ENCODE results near the gene CRYBG1.

Gene CRYBG1

DNA sequence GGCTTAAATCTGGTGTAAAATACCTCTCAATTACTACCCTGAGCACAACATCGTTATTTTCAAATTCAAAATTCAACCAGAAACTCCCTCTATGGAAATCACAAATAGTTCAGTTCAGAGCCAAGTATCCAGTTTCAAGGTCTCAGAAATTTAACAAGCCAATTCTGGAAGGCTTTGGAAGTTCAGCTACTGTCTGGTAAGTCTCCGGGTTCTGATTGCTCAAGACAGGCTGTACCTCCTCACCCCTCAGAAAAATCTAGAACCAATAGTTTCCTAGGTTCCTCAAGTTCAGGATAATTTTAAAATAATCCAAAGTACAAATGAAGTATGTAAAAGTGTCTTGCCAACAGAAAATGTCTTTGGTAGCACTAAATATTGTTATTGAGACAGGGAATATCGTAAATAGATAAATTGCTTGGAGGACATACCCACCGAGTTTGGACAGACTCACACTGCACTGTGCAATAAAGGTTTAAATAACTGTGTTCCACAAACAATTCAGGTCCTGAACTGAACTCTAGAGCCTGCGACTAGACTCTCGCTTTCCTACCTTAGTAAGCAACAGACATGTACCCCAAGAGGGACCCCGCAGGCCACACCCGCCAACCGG, 35.7 kb upstream of the CRYBG1 start:
- TF ChIP-seq EZH2phosphoT487 (IDR thresholded peaks at IDR 0.05; ENCODE audit: borderline replicate concordance) = no peak
- TF ChIP-seq, protein P1, sequence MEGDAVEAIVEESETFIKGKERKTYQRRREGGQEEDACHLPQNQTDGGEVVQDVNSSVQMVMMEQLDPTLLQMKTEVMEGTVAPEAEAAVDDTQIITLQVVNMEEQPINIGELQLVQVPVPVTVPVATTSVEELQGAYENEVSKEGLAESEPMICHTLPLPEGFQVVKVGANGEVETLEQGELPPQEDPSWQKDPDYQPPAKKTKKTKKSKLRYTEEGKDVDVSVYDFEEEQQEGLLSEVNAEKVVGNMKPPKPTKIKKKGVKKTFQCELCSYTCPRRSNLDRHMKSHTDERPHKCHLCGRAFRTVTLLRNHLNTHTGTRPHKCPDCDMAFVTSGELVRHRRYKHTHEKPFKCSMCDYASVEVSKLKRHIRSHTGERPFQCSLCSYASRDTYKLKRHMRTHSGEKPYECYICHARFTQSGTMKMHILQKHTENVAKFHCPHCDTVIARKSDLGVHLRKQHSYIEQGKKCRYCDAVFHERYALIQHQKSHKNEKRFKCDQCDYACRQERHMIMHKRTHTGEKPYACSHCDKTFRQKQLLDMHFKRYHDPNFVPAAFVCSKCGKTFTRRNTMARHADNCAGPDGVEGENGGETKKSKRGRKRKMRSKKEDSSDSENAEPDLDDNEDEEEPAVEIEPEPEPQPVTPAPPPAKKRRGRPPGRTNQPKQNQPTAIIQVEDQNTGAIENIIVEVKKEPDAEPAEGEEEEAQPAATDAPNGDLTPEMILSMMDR (conservative IDR thresholded peaks at IDR 0.05; ENCODE audit: low read length) = no peak
- Histone ChIP-seq H3K27me3 (ENCODE audit: insufficient read depth, low read length, poor library complexity, severe bottlenecking) (peaks cover 21% of the 10 kb centered on the region), H3K9me3 (ENCODE audit: insufficient read depth, low read depth, low read length) (no peaks in the 10 kb centered on the region), H3F3A (ENCODE audit: low read depth) (no peaks in the 10 kb centered on the region), H3K79me2 (ENCODE audit: insufficient read depth, low read length) (peaks cover 54% of the 10 kb centered on the region), H3K9me2 (replicated peaks; ENCODE audit: low read depth, low read length) (no peaks in the 10 kb centered on the region), H3K9ac (ENCODE audit: low read depth, low read length, poor library complexity, severe bottlenecking) (peak overlapping the region; percentile 89), H4K20me1 (ENCODE audit: insufficient read depth, low read length, poor library complexity, severe bottlenecking) (peaks cover 37% of the 10 kb centered on the region), H2AFZ (ENCODE audit: low read length) (peak overlapping the region; percentile 92), H3K4me3 (ENCODE audit: low read length, poor library complexity, severe bottlenecking) (peak overlapping the region; percentile 88), H3K36me3 (ENCODE audit: insufficient read depth, low read length) (no peaks in the 10 kb centered on the region), H3K4me1 (ENCODE audit: insufficient read depth, low read length, poor library complexity, severe bottlenecking) (peaks cover 48% of the 10 kb centered on the region), H3K4me2 (ENCODE audit: low read depth, low read length, poor library complexity, severe bottlenecking) (peak overlapping the region; percentile 94)

- H3K27me3 ChIP-seq (ENCODE audit: insufficient read depth, low read length, poor library complexity, severe bottlenecking) = peaks cover 25% of the 10 kb centered on the region
- peak within 1 kb of the TSS; percentile 94 for H3K4me2 ChIP-seq (ENCODE audit: low read depth, low read length, poor library complexity, severe bottlenecking)
- peaks cover 42% of the 10 kb centered on the region for H3K4me1 ChIP-seq (ENCODE audit: insufficient read depth, low read length, poor library complexity, severe bottlenecking)
- H3K36me3 ChIP-seq (ENCODE audit: insufficient read depth, low read length) = no peaks in the 10 kb centered on the region
- peak within 1 kb of the TSS; percentile 88 for H3K4me3 ChIP-seq (ENCODE audit: low read length, poor library complexity, severe bottlenecking)
- H3K9me3 ChIP-seq (ENCODE audit: insufficient read depth, low read depth, low read length) = no peaks in the 10 kb centered on the region
- H3K79me2 ChIP-seq (ENCODE audit: insufficient read depth, low read length) = peaks cover 47% of the 10 kb centered on the region
- H3K9ac ChIP-seq (ENCODE audit: low read depth, low read length, poor library complexity, severe bottlenecking) = peak within 1 kb of the TSS; percentile 89
- H3K9me2 ChIP-seq (replicated peaks; ENCODE audit: low read depth, low read length) = no peaks in the 10 kb centered on the region
- H2AFZ ChIP-seq (ENCODE audit: low read length) = peak within 1 kb of the TSS; percentile 92
- H3F3A ChIP-seq (ENCODE audit: low read depth) = no peaks in the 10 kb centered on the region
- peaks cover 30% of the 10 kb centered on the region for H4K20me1 ChIP-seq (ENCODE audit: insufficient read depth, low read length, poor library complexity, severe bottlenecking)
- TF ChIP-seq, protein P1 (conservative IDR thresholded peaks at IDR 0.05; ENCODE audit: low read length) = no peak
- TF ChIP-seq EZH2phosphoT487 (IDR thresholded peaks at IDR 0.05; ENCODE audit: borderline replicate concordance) = no peak
Measured at GRCh38 chr6:106325336-106326178, 35.0 kb upstream of the CRYBG1 start, which contains the start of gene ATG5. Gene ATG5, minus strand, starts transcription at chr6:106325760. Its CDS starts 9,552 bp downstream, at chr6:106316208.

GRCh38 chr6:106334646-106335448, 25.7 kb upstream of the CRYBG1 start:
- Histone ChIP-seq H3K9ac (ENCODE audit: low read depth, low read length, poor library complexity, severe bottlenecking) (no peak overlapping the region), H3K9me2 (replicated peaks; ENCODE audit: low read depth, low read length) (no peaks in the 10 kb centered on the region), H3K4me3 (ENCODE audit: low read length, poor library complexity, severe bottlenecking) (no peak overlapping the region), H3K36me3 (ENCODE audit: insufficient read depth, low read length) (no peaks in the 10 kb centered on the region), H3F3A (ENCODE audit: low read depth) (no peaks in the 10 kb centered on the region), H3K27me3 (ENCODE audit: insufficient read depth, low read length, poor library complexity, severe bottlenecking) (peaks cover 4% of the 10 kb centered on the region), H3K9me3 (ENCODE audit: insufficient read depth, low read depth, low read length) (no peaks in the 10 kb centered on the region), H2AFZ (ENCODE audit: low read length) (no peak overlapping the region), H3K79me2 (ENCODE audit: insufficient read depth, low read length) (no peaks in the 10 kb centered on the region), H3K4me1 (ENCODE audit: insufficient read depth, low read length, poor library complexity, severe bottlenecking) (no peaks in the 10 kb centered on the region), H4K20me1 (ENCODE audit: insufficient read depth, low read length, poor library complexity, severe bottlenecking) (no peaks in the 10 kb centered on the region), H3K4me2 (ENCODE audit: low read depth, low read length, poor library complexity, severe bottlenecking) (no peak overlapping the region)
- TF ChIP-seq, protein P1 (conservative IDR thresholded peaks at IDR 0.05; ENCODE audit: low read length) = peak; percentile 70
- no peak for TF ChIP-seq EZH2phosphoT487 (IDR thresholded peaks at IDR 0.05; ENCODE audit: borderline replicate concordance)

Data from Loucy (cell line).